HEK293T (cell line): ENCODE measurements around the gene NTN1.

Source experiments
- BHLHE40 ChIP-seq: fragments of 450-650 bp; IDR thresholded peaks from 2 replicates; pipeline ENCODE4 v1.6.1; 2016; ENCODE audit warnings: mild to moderate bottlenecking, moderate library complexity, borderline replicate concordance
- ELF4 ChIP-seq: fragments of 450-650 bp; IDR thresholded peaks from 2 replicates; pipeline ENCODE4 v1.6.1; 2017; ENCODE audit warnings: antibody characterized with exemption
- FOXK2 ChIP-seq: fragments of 450-650 bp; IDR thresholded peaks from 2 replicates; pipeline ENCODE4 v1.6.1; 2016; ENCODE audit warnings: mild to moderate bottlenecking
- FOXM1 ChIP-seq: fragments of 450-650 bp; IDR thresholded peaks from 2 replicates; pipeline ENCODE4 v1.6.1; 2017; ENCODE audit warnings: mild to moderate bottlenecking, borderline replicate concordance
- L3MBTL2 ChIP-seq: fragments of 450-650 bp; conservative IDR thresholded peaks from 2 replicates; pipeline ENCODE4 v1.6.1; 2016; ENCODE audit warnings: mild to moderate bottlenecking
- SP1 ChIP-seq: fragments of 450-650 bp; IDR thresholded peaks from 2 replicates; pipeline ENCODE4 v1.6.1; 2017
- SUZ12 ChIP-seq: fragments of 450-650 bp; IDR thresholded peaks from 2 replicates; pipeline ENCODE4 v1.6.1; 2016; ENCODE audit warnings: mild to moderate bottlenecking

GRCh38 chr17:9054126-9054975 lies 33.0 kb downstream of the NTN1 start:
- TF ChIP-seq ELF4 (no peak), FOXK2 (no peak), SP1 (no peak), SUZ12 (no peak), BHLHE40 (no peak), FOXM1 (no peak), L3MBTL2 (no peak)
